Measurements from ENCODE around the gene MARK3. TPM values are rescaled to one million over a fixed set of nuclear protein-coding genes. Genes with fewer than 3 reads are reported as not detected.
A peak's percentile ranks its signal among the peaks of the same experiment; 100 is the strongest.

MARK3 gene
- total RNA-seq, 4 donors from 2014 or later, result 78.8 to 133 (median 121) TPM

DNA sequence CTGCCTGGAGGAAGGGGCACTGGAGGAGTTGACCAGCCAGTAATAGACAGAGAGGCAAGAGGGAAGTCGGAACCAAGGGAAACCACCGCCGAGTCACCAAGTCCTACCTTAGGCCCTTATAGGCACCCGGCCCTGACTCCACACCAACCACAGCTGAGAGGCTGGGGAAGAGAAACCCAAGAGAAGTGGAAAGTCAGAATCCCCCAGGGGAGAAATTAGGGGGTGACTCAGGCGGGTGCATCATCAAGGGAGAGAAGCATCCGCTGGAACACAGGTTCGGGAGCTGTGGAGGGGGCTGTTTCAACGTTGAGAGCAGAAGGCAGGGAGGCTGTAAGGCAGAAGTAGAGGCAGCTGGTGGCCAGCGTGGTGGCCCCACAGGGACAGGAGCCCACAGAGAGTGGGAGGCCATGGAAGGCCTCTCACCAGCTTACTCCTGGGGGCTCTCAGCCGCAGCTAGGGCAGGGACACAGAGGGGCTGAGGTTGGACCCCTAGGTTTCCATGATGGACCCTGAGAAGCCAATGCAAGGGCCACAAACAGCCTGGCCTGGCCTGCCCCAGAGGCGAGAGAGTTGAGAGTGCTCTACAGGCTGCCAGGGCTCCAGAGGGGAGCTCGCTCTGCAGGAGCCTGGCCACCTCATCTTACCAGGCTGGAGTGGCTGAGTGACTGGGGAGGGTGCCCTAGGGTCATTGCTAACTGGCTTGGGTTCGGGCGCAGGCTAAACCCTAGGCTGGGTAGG lies 142.4 kb downstream of the MARK3 start:
- no peak for DNase-seq (ENCODE audit: low spot score)
- TF ChIP-seq, protein P1, sequence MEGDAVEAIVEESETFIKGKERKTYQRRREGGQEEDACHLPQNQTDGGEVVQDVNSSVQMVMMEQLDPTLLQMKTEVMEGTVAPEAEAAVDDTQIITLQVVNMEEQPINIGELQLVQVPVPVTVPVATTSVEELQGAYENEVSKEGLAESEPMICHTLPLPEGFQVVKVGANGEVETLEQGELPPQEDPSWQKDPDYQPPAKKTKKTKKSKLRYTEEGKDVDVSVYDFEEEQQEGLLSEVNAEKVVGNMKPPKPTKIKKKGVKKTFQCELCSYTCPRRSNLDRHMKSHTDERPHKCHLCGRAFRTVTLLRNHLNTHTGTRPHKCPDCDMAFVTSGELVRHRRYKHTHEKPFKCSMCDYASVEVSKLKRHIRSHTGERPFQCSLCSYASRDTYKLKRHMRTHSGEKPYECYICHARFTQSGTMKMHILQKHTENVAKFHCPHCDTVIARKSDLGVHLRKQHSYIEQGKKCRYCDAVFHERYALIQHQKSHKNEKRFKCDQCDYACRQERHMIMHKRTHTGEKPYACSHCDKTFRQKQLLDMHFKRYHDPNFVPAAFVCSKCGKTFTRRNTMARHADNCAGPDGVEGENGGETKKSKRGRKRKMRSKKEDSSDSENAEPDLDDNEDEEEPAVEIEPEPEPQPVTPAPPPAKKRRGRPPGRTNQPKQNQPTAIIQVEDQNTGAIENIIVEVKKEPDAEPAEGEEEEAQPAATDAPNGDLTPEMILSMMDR (IDR thresholded peaks at IDR 0.05), result no peak
- no peak for ATAC-seq (ENCODE audit: low FRiP score)

DNA sequence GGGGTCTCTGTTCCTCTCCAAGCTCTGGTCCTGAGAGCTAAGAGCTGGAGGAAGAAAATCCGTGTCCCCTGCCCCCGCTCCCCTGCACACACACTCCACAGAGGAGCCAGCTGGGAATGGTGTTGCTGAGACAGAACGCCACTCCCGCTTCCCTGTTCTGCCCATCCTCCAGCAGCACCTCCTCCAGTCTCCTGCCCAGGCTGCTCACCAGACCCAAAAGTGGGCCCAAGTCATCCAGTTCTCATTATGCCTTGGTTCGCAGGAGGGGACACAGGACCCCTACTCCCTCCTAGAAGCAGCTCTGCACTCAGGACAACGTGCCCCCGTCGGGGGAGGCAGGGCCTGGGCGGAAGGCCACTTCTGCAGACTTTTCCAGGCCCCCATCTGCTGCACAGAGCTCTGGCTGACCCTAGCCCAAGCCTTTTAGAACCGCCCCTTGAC lies 143.0 kb downstream of the MARK3 start:
- no peak for DNase-seq (ENCODE audit: low spot score)
- TF ChIP-seq, protein P1 (IDR thresholded peaks at IDR 0.05), result no peak

DNA sequence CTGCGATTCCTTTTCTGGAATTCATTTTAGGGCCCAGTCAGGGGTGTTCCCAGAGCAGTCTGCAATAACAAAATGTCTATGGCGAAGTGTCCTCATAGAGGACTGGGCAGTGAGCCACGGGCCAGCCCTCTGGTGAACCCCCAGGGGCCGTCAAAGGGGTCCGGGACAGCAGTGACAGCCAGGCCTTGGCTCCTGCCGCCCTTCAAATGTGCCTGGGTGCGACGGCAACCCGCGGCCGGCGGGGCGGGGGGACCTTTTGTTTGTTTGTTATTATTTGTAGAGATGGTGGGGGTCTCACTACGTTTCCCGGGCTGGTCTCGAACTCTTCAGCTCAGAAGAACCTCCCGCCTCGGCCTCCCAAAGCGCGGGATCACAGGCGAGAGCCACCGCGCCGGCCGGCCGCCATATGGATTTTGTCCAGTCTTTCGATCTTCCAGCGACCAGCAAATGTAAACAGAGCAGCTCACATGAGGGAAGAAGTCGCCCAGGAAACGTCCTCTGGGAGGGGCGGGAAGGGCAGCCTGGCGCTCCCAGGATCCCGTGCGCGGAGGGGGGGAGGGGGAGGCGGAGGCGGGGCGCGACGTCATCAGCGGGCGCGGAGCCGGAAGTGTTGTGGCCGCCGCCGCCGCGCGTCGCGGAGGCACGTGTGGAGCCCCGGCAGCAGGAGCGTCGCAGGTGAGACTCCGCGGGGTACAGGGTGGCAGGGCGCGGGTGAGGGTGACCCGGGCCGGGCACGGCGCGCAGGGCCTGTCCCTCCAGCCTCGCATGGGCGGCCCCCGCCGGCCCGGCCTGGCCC lies 143.6 kb downstream of the MARK3 start, which contains the start of gene TRMT61A:
Gene TRMT61A, plus strand, starts transcription at position 610 of the 796 bp plus-strand sequence. CDS start 783 bp downstream, outside the sequence.
- ATAC-seq (ENCODE audit: low FRiP score) (peak; percentile 60), DNase-seq (ENCODE audit: low spot score) (no peak)
- TF ChIP-seq, protein P1 (IDR thresholded peaks at IDR 0.05), result no peak

More for the DNA sequence above, 143.0 kb downstream of the MARK3 start:
- peak; percentile 30 for ATAC-seq (ENCODE audit: low FRiP score)

DNA sequence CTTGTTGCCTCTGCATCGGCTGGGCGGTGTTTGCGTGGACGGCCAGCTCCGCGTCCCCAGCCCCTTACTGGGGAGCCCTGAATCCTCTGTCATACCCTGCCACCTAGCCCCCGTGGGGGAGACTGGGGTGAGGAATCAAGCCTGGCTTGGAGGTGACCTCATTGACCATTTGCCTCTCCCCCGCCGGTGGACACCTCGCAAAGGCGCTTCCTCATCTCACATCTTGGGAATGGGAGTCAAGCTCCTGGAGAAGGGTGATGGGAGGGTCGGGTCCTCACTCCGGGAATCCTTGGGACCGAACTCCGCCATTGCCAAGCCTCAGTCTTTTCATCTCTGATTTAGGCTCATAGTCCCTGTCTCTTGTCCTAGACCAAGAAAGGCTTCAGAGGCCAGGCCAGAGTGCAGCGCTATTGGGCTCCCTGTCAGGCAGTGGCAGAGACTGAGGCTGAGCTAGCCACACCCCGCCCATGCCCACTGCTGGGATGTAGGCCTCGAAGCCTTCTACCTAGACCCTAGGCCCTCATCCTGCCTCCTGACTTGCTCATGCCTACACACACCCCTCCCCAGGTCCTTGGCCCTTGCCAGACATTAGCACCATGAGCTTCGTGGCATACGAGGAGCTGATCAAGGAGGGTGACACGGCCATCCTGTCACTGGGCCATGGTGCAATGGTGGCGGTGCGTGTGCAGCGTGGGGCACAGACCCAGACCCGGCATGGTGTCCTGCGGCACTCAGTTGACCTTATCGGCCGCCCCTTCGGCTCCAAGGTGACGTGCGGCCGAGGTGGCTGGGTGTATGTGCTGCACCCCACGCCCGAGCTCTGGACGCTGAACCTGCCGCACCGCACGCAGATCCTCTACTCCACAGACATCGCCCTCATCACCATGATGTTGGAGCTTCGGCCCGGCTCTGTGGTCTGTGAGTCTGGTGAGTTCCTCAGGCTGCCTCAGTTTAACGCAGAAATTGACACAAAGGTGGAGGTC lies 144.5 kb downstream of the MARK3 start:
- TF ChIP-seq, protein P1 (IDR thresholded peaks at IDR 0.05), result no peak
- DNase-seq (ENCODE audit: low spot score) (no peak), ATAC-seq (ENCODE audit: low FRiP score) (no peak)

DNA sequence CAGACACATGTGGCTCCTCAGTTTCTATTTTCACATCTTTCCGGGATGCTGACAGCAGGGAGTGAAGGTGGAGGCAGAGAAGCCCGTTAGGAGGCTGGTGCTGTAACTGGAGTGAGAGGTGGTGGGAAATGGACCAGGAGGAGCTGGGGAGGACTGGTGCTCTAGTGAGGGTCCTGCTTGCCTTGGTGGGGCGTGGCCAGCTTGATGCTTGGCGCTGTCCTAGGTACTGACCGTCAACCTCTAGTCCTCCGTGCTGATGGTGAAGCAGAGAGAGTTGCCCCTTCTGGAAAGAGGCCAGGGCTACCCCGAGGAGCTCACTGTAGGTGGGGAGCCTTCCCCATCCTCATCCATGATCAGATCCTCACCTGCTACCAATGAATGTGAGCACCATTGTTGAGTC lies 145.2 kb downstream of the MARK3 start:
- ATAC-seq (ENCODE audit: low FRiP score), result no peak
- DNase-seq (ENCODE audit: low spot score), result no peak
- TF ChIP-seq, protein P1 (IDR thresholded peaks at IDR 0.05), result no peak

DNA sequence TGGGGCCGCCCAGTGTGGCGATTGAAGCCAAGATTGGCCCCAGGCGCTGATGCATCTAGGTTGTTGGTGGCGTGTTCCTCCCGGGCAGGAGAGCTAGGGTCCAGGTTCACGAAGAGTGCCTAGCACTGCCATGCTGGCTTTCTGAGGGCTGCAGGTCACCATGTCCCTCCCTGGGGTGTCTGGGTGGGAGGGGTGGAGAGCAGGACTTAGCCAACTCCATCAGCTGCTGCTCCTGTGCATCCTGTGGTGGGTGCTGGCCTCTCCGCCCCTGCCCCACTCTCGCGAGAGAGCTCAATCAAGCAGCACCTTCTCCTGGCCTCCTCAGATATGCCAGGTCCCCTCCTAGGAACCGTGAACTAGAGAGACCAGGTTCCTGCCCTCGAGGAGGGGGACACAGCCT lies 145.6 kb downstream of the MARK3 start:
- DNase-seq (ENCODE audit: low spot score) (no peak), ATAC-seq (ENCODE audit: low FRiP score) (no peak)
- TF ChIP-seq, protein P1 (IDR thresholded peaks at IDR 0.05), result no peak

All from omental fat pad (tissue), 4 donors.